Activated naive CD8-positive, alpha-beta T cell treated with anti-CD3 and anti-CD28 coated beads for 36 hours (primary cell): ENCODE measurements around the gene MT1G. TPM values are rescaled to one million over a fixed set of nuclear protein-coding genes. Genes with fewer than 3 reads are reported as not detected.
"Not testable (repeated sequence)": the region's sequence is repeated elsewhere in the genome, so short reads cannot be mapped to it uniquely, and the experiment has no call there.

Experiments used
- DNase-seq: peaks from one replicate; pipeline ENCODE4 v3.0.0; 2021
- H3K27ac Mint-ChIP-seq: one replicate; pipeline ENCODE4 v1.8.0; 2022; ENCODE audit warnings: mild to moderate bottlenecking, moderate library complexity, mixed read lengths
- H3K27me3 Mint-ChIP-seq: one replicate; pipeline ENCODE4 v1.8.0; 2022; ENCODE audit warnings: mild to moderate bottlenecking, mixed read lengths
- H3K36me3 Mint-ChIP-seq: one replicate; pipeline ENCODE4 v1.8.0; 2021; ENCODE audit warnings: mild to moderate bottlenecking, mixed read lengths
- H3K4me1 Mint-ChIP-seq: one replicate; pipeline ENCODE4 v1.8.0; 2021; ENCODE audit warnings: mixed read lengths
- H3K4me3 Mint-ChIP-seq: one replicate; pipeline ENCODE4 v1.8.0; 2022; ENCODE audit warnings: mild to moderate bottlenecking, moderate library complexity, mixed read lengths
- H3K9me3 Mint-ChIP-seq: one replicate; pipeline ENCODE4 v1.8.0; 2022; ENCODE audit warnings: mixed read lengths
- total RNA-seq, 2 experiments: library from RNA; stranded (reverse); gene quantifications; one replicate each; pipeline ENCODE4 v1.2.3, GENCODE V29; 2021

Gene MT1G
- 10 to 100 TPM; 35.8 to 41.8 TPM for total RNA-seq

GRCh38 chr16:56667581-56668571 lies at the start of gene MT1G:
Gene MT1G, minus strand, starts transcription at chr16:56668065. Its CDS starts 72 bp downstream, at chr16:56667993.
- Mint-ChIP-seq H3K36me3 (peaks cover 5% of the 10 kb centered on the region), H3K4me1 (peaks cover 14% of the 10 kb centered on the region), H3K27ac (no peak within 1 kb of the TSS), H3K27me3 (peaks cover 61% of the 10 kb centered on the region), H3K9me3 (no peaks in the 10 kb centered on the region), H3K4me3 (peak within 1 kb of the TSS; percentile 70)
- DNase-seq = peak; percentile 74

GRCh38 chr16:56717532-56717931 lies 49.7 kb upstream of the MT1G start:
- DNase-seq, H3K9me3 Mint-ChIP-seq, H3K4me1 Mint-ChIP-seq, H3K27ac Mint-ChIP-seq, H3K4me3 Mint-ChIP-seq, H3K36me3 Mint-ChIP-seq, H3K27me3 Mint-ChIP-seq: not testable (repeated sequence)

GRCh38 chr16:56716761-56717160 lies 48.9 kb upstream of the MT1G start:
- Mint-ChIP-seq H3K4me1 (peaks cover 2% of the 10 kb centered on the region), H3K9me3 (no peaks in the 10 kb centered on the region), H3K4me3 (no peak overlapping the region), H3K27me3 (no peaks in the 10 kb centered on the region), H3K36me3 (no peaks in the 10 kb centered on the region), H3K27ac (no peak overlapping the region)
- no peak for DNase-seq

GRCh38 chr16:56715126-56715525 lies 47.3 kb upstream of the MT1G start:
- H3K27me3 Mint-ChIP-seq = no peaks in the 10 kb centered on the region
- no peaks in the 10 kb centered on the region for H3K36me3 Mint-ChIP-seq
- H3K9me3 Mint-ChIP-seq = peaks cover 3% of the 10 kb centered on the region
- H3K27ac Mint-ChIP-seq = no peak overlapping the region
- H3K4me3 Mint-ChIP-seq = no peak overlapping the region
- H3K4me1 Mint-ChIP-seq = peaks cover 16% of the 10 kb centered on the region
- DNase-seq = no peak

GRCh38 chr16:56713794-56714193 lies 45.9 kb upstream of the MT1G start:
- no peak for DNase-seq
- no peak overlapping the region for H3K27ac Mint-ChIP-seq
- no peaks in the 10 kb centered on the region for H3K27me3 Mint-ChIP-seq
- no peak overlapping the region for H3K4me3 Mint-ChIP-seq
- H3K36me3 Mint-ChIP-seq = no peaks in the 10 kb centered on the region
- peaks cover 3% of the 10 kb centered on the region for H3K9me3 Mint-ChIP-seq
- H3K4me1 Mint-ChIP-seq = peaks cover 29% of the 10 kb centered on the region

- Mint-ChIP-seq H3K4me1 (peaks cover 36% of the 10 kb centered on the region), H3K9me3 (peaks cover 3% of the 10 kb centered on the region), H3K27ac (no peak overlapping the region), H3K27me3 (no peaks in the 10 kb centered on the region), H3K4me3 (no peak overlapping the region), H3K36me3 (no peaks in the 10 kb centered on the region)
- DNase-seq = no peak
Measured at GRCh38 chr16:56711862-56712261, 44.0 kb upstream of the MT1G start.

GRCh38 chr16:56710181-56710737 lies 42.4 kb upstream of the MT1G start:
- Mint-ChIP-seq H3K36me3 (no peaks in the 10 kb centered on the region), H3K4me1 (peaks cover 42% of the 10 kb centered on the region), H3K27ac (peak overlapping the region; percentile 97), H3K9me3 (peaks cover 3% of the 10 kb centered on the region), H3K4me3 (peak overlapping the region; percentile 73), H3K27me3 (no peaks in the 10 kb centered on the region)
- DNase-seq = no peak

GRCh38 chr16:56709443-56710040 lies 41.7 kb upstream of the MT1G start:
- Mint-ChIP-seq H3K27ac (peak overlapping the region; percentile 97), H3K36me3 (no peaks in the 10 kb centered on the region), H3K4me1 (peaks cover 42% of the 10 kb centered on the region), H3K27me3 (no peaks in the 10 kb centered on the region), H3K9me3 (peaks cover 3% of the 10 kb centered on the region), H3K4me3 (peak overlapping the region; percentile 73)
- DNase-seq = no peak

GRCh38 chr16:56708525-56709442 lies 40.9 kb upstream of the MT1G start:
- peak overlapping the region; percentile 73 for H3K4me3 Mint-ChIP-seq
- H3K27me3 Mint-ChIP-seq = no peaks in the 10 kb centered on the region
- no peaks in the 10 kb centered on the region for H3K36me3 Mint-ChIP-seq
- peaks cover 42% of the 10 kb centered on the region for H3K4me1 Mint-ChIP-seq
- peaks cover 3% of the 10 kb centered on the region for H3K9me3 Mint-ChIP-seq
- H3K27ac Mint-ChIP-seq = peak overlapping the region; percentile 97
- DNase-seq = peak; percentile 30

GRCh38 chr16:56702836-56703235 lies 35.0 kb upstream of the MT1G start:
- Mint-ChIP-seq H3K4me3 (no peak overlapping the region), H3K27ac (no peak overlapping the region)

GRCh38 chr16:56701534-56701933 lies 33.7 kb upstream of the MT1G start:
- Mint-ChIP-seq H3K4me1 (peaks cover 16% of the 10 kb centered on the region), H3K36me3 (no peaks in the 10 kb centered on the region), H3K27me3 (no peaks in the 10 kb centered on the region), H3K9me3 (no peaks in the 10 kb centered on the region), H3K4me3 (no peak overlapping the region), H3K27ac (no peak overlapping the region)
- no peak for DNase-seq

More at GRCh38 chr16:56702836-56703235, 35.0 kb upstream of the MT1G start:
- DNase-seq = no peak
- no peaks in the 10 kb centered on the region for H3K36me3 Mint-ChIP-seq
- peaks cover 16% of the 10 kb centered on the region for H3K4me1 Mint-ChIP-seq
- H3K27me3 Mint-ChIP-seq = no peaks in the 10 kb centered on the region
- no peaks in the 10 kb centered on the region for H3K9me3 Mint-ChIP-seq

GRCh38 chr16:56700631-56701030 lies 32.8 kb upstream of the MT1G start:
- no peak overlapping the region for H3K4me3 Mint-ChIP-seq
- no peak overlapping the region for H3K27ac Mint-ChIP-seq
- peaks cover 11% of the 10 kb centered on the region for H3K4me1 Mint-ChIP-seq
- no peaks in the 10 kb centered on the region for H3K27me3 Mint-ChIP-seq
- H3K36me3 Mint-ChIP-seq = no peaks in the 10 kb centered on the region
- no peaks in the 10 kb centered on the region for H3K9me3 Mint-ChIP-seq
- no peak for DNase-seq

- DNase-seq = no peak
- Mint-ChIP-seq H3K4me1 (peaks cover 9% of the 10 kb centered on the region), H3K9me3 (no peaks in the 10 kb centered on the region), H3K27me3 (no peaks in the 10 kb centered on the region), H3K4me3 (no peak overlapping the region), H3K27ac (no peak overlapping the region), H3K36me3 (no peaks in the 10 kb centered on the region)
Measured at GRCh38 chr16:56700195-56700594, 32.3 kb upstream of the MT1G start.

- H3K27ac Mint-ChIP-seq = no peak overlapping the region
- no peak for DNase-seq
- H3K4me3 Mint-ChIP-seq = no peak overlapping the region
- no peaks in the 10 kb centered on the region for H3K36me3 Mint-ChIP-seq
- H3K27me3 Mint-ChIP-seq = no peaks in the 10 kb centered on the region
- H3K9me3 Mint-ChIP-seq = no peaks in the 10 kb centered on the region
- peaks cover 9% of the 10 kb centered on the region for H3K4me1 Mint-ChIP-seq
Measured at GRCh38 chr16:56697456-56698155, 29.7 kb upstream of the MT1G start.
